GM21723 (cell line): ENCODE data around the gene CCT7.

ENCODE experiments used
- ATAC-seq: cut with Tn5 transposase; IDR thresholded peaks from one replicate; pipeline ENCODE4 v1.9.1; 2021; ENCODE audit warnings: mild to moderate bottlenecking, moderate library complexity; ENCODE audit not compliant: unreplicated experiment

CCT7 gene

GRCh38 chr2:73266061-73266901, 32.2 kb downstream of the CCT7 start:
- ATAC-seq = no peak

GRCh38 chr2:73267008-73267407, 32.9 kb downstream of the CCT7 start:
- no peak for ATAC-seq

- ATAC-seq = no peak
Measured at GRCh38 chr2:73268366-73268829, 34.3 kb downstream of the CCT7 start.

GRCh38 chr2:73268830-73269685, 35.0 kb downstream of the CCT7 start:
- ATAC-seq = peak; percentile 80

GRCh38 chr2:73269686-73270465, 35.8 kb downstream of the CCT7 start:
- no peak for ATAC-seq

GRCh38 chr2:73272270-73272669, 38.2 kb downstream of the CCT7 start:
- ATAC-seq = no peak

GRCh38 chr2:73279852-73280251, 45.7 kb downstream of the CCT7 start:
- ATAC-seq = no peak

GRCh38 chr2:73281244-73281643, 47.1 kb downstream of the CCT7 start:
- no peak for ATAC-seq

GRCh38 chr2:73282924-73283544, 48.9 kb downstream of the CCT7 start:
- ATAC-seq = no peak

- peak; percentile 28 for ATAC-seq
Measured at GRCh38 chr2:73283545-73284295, 49.6 kb downstream of the CCT7 start.

GRCh38 chr2:73284296-73285158, 50.4 kb downstream of the CCT7 start, which contains the start of gene FBXO41:
Gene FBXO41, minus strand, starts transcription at chr2:73284478. Its CDS starts 14,848 bp downstream, at chr2:73269630.
- ATAC-seq = peak; percentile 76

GRCh38 chr2:73285159-73285739, 51.1 kb downstream of the CCT7 start:
- peak; percentile 54 for ATAC-seq

GRCh38 chr2:73286134-73286655, 52.1 kb downstream of the CCT7 start:
- no peak for ATAC-seq

GRCh38 chr2:73289304-73289703, 55.2 kb downstream of the CCT7 start:
- no peak for ATAC-seq

GRCh38 chr2:73290049-73290839, 56.1 kb downstream of the CCT7 start:
- no peak for ATAC-seq

- no peak for ATAC-seq
Measured at GRCh38 chr2:73291093-73291460, 57.0 kb downstream of the CCT7 start.
